ENCODE results near the gene PRMT3. TPM values are rescaled to one million over a fixed set of nuclear protein-coding genes. Genes with fewer than 3 reads are reported as not detected.

PRMT3 gene
- total and polyA plus RNA-seq, 2 of the 13 experiments (the other 11 are each of a cell fraction or from before 2014, with no cell fraction given): 9.1 to 27.7 TPM

- no peak for TF ChIP-seq ZBTB10 (CRISPR knock-in tag; IDR thresholded peaks at IDR 0.05; ENCODE audit: borderline replicate concordance)
Observed at GRCh38 chr11:20429216-20429615, 41.7 kb downstream of the PRMT3 start (continued).

- Histone ChIP-seq H3K9ac (ENCODE audit: insufficient read depth, low read depth, low read length) (no peak overlapping the region), H4K20me1 (ENCODE audit: insufficient read depth, low read length) (no peaks in the 10 kb centered on the region), H3K36me3 (replicated peaks in 1 of 2; ENCODE audit: control insufficient read depth in 1 of 2, insufficient read depth in 2 of 2, low read length in 2 of 2) (peaks cover 0 to 4% of the 10 kb centered on the region in 2 experiments; a peak in 3 of 5 replicates), H3K4me2 (ENCODE audit: low read depth, low read length) (no peak overlapping the region), H3K27me3 (ENCODE audit: control insufficient read depth in 1 of 2, insufficient read depth in 2 of 2, low read length in 2 of 2) (no peaks in the 10 kb centered on the region), H3K4me3 (replicated peaks in 1 of 3; ENCODE audit: insufficient read depth in 1 of 3, low read depth in 2 of 3, low read length in 3 of 3) (no peak overlapping the region), H3K27ac (ENCODE audit: extremely low read length, insufficient read depth, low read length) (no peak overlapping the region), H3K4me1 (ENCODE audit: insufficient read depth, low read length) (peaks cover 9% of the 10 kb centered on the region; the same call in 1 of the 2 replicates), H3K9me3 (ENCODE audit: low read length) (no peaks in the 10 kb centered on the region), H2AFZ (ENCODE audit: low read length) (no peak overlapping the region), H3K79me2 (ENCODE audit: insufficient read depth, low read length) (no peaks in the 10 kb centered on the region)
- ChIA-PET POLR2A (no interaction called here), CTCF (ENCODE audit: low intra/inter-chr PET ratio, low total read pairs) (no interaction called here)
- intact Hi-C loops (cut with micrococcal nuclease; ENCODE audit: unreplicated experiment): no loop called here
- 90% methylated on average over 2 of the region's 2 CpGs for WGBS (ENCODE audit: low lambda C conversion rate)
- in situ Hi-C loops (cut with HindIII; ENCODE audit: extremely low pct_ligation_motif_present, low pct_unique_long_range_greater_than_20kb): no loop called here
- FAIRE-seq (no peak), ATAC-seq (no peak), DNase-seq (ENCODE audit: low spot score) (no peak)
- BruUV-seq (replicated peaks): no TSS peak
- no peak for TF ChIP-seq HCFC1 (IDR thresholded peaks at IDR 0.05; ENCODE audit: low read depth, low read length)
- no peak for TF ChIP-seq POGZ (CRISPR knock-in tag; IDR thresholded peaks at IDR 0.05)
- no peak for TF ChIP-seq GZF1 (CRISPR knock-in tag; IDR thresholded peaks at IDR 0.05)
- no peak for TF ChIP-seq ZNF280D (CRISPR knock-in tag; IDR thresholded peaks at IDR 0.05)
- TF ChIP-seq ZNF253 (CRISPR knock-in tag; IDR thresholded peaks at IDR 0.05; ENCODE audit: borderline replicate concordance): no peak
- no peak for TF ChIP-seq ZNF703 (CRISPR knock-in tag; IDR thresholded peaks at IDR 0.05; ENCODE audit: borderline replicate concordance)
- TF ChIP-seq ZHX2 (IDR thresholded peaks at IDR 0.05; ENCODE audit: low read depth): no peak
- TF ChIP-seq ZHX2 (CRISPR knock-in tag; IDR thresholded peaks at IDR 0.05; ENCODE audit: borderline replicate concordance): no peak
- no peak for TF ChIP-seq EZH2 (conservative IDR thresholded peaks at IDR 0.05; ENCODE audit: low read depth, low read length)
- TF ChIP-seq TGIF2 (CRISPR knock-in tag; IDR thresholded peaks at IDR 0.05): no peak
- TF ChIP-seq ZNF747 (CRISPR knock-in tag; IDR thresholded peaks at IDR 0.05; ENCODE audit: borderline replicate concordance): no peak
Observed at GRCh38 chr11:20438637-20439036, 51.1 kb downstream of the PRMT3 start.
